Measurements from ENCODE around the gene TP53RK.

DNA sequence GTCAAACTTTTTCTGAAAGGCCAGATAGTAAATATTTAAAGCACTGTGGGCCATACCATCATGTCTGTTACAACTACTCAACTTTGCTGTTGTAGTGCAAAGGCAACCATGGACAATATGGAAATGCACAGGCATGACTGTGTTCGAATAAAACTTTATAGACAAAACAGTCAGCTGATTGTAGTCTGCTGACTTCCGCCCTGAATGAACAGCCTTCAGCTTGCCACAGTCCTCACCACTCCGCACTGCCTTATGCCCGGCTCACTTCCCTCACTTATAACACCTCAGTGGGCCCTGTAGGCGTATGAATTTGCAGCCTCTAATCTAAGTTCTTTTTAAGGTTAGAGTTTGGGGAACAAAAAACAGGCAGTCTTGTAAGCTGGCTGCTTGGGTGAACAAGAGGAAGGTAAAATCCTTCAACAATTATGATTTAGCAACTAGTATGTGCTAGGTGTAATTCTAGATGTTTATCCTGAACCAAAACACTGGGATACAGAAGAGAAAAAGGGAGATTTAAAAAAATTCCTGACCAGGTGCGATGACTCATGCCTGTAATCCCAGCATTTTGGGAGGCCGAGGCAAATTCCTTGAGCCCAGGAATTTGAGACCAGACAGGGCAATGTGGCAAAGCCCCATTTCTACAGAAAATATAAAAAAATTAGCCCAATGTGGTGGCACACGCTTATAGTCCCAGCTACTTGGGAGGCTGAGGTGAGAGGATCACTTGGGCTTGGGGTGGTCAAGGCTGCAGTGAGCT, 13.4 kb upstream of the TP53RK start:
- TF ChIP-seq, protein P1, sequence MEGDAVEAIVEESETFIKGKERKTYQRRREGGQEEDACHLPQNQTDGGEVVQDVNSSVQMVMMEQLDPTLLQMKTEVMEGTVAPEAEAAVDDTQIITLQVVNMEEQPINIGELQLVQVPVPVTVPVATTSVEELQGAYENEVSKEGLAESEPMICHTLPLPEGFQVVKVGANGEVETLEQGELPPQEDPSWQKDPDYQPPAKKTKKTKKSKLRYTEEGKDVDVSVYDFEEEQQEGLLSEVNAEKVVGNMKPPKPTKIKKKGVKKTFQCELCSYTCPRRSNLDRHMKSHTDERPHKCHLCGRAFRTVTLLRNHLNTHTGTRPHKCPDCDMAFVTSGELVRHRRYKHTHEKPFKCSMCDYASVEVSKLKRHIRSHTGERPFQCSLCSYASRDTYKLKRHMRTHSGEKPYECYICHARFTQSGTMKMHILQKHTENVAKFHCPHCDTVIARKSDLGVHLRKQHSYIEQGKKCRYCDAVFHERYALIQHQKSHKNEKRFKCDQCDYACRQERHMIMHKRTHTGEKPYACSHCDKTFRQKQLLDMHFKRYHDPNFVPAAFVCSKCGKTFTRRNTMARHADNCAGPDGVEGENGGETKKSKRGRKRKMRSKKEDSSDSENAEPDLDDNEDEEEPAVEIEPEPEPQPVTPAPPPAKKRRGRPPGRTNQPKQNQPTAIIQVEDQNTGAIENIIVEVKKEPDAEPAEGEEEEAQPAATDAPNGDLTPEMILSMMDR (IDR thresholded peaks at IDR 0.05), result no peak
- TF ChIP-seq EP300 (IDR thresholded peaks at IDR 0.05), result no peak
